ENCODE measurements around the gene NUDCD3. TPM values are rescaled to one million over a fixed set of nuclear protein-coding genes. Genes with fewer than 3 reads are reported as not detected.

The NUDCD3 gene
- total and polyA plus RNA-seq, 8 donors, result 12.9 to 147 (median 29.5) TPM

DNA sequence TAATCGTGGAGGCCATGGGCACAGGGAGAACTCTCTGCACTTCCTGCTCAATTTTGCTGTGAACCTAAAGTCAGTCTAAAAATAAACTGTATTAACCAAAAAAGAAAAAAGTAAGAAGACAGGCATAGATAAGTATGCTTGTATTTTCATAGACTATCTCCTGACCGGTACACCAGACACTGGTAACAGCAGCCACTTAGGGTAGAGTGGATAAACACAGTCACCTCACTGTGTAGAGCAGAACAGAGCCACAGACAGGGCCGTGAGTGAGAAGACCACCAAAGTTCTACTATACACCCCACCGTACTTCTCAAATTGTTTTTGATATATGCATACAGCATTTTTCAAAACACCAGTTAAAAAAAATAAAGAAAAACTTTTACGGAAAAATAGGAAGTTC lies 25.0 kb downstream of the NUDCD3 start:
- 83 to 87% (median 86%) methylated on average over 5 of the region's 5 CpGs for WGBS, 5 donors
- H3K27me3 ChIP-seq, result no peaks in the 10 kb centered on the region
- intact Hi-C loops (cut with DNase I; ENCODE audit: low total_unique reads), result no loop called here
- H3K4me1 ChIP-seq, result peaks cover 7 to 44% (median 28%) of the 10 kb centered on the region in 4 donors
- no peaks in the 10 kb centered on the region for H3K9me3 ChIP-seq
- H3K27ac ChIP-seq, result no peak overlapping the region
- DNase-seq, result no peak
- H3K4me3 ChIP-seq, result no peak overlapping the region
- TF ChIP-seq POLR2A (IDR thresholded peaks at IDR 0.05), result no peak
- TF ChIP-seq, protein P1, sequence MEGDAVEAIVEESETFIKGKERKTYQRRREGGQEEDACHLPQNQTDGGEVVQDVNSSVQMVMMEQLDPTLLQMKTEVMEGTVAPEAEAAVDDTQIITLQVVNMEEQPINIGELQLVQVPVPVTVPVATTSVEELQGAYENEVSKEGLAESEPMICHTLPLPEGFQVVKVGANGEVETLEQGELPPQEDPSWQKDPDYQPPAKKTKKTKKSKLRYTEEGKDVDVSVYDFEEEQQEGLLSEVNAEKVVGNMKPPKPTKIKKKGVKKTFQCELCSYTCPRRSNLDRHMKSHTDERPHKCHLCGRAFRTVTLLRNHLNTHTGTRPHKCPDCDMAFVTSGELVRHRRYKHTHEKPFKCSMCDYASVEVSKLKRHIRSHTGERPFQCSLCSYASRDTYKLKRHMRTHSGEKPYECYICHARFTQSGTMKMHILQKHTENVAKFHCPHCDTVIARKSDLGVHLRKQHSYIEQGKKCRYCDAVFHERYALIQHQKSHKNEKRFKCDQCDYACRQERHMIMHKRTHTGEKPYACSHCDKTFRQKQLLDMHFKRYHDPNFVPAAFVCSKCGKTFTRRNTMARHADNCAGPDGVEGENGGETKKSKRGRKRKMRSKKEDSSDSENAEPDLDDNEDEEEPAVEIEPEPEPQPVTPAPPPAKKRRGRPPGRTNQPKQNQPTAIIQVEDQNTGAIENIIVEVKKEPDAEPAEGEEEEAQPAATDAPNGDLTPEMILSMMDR (IDR thresholded peaks at IDR 0.05), result no peak
- no peak for TF ChIP-seq EP300 (IDR thresholded peaks at IDR 0.05)
- no peak for TF ChIP-seq POLR2AphosphoS5 (IDR thresholded peaks at IDR 0.05)
- H3K36me3 ChIP-seq, result peaks cover 13 to 49% (median 38%) of the 10 kb centered on the region in 4 donors

DNA sequence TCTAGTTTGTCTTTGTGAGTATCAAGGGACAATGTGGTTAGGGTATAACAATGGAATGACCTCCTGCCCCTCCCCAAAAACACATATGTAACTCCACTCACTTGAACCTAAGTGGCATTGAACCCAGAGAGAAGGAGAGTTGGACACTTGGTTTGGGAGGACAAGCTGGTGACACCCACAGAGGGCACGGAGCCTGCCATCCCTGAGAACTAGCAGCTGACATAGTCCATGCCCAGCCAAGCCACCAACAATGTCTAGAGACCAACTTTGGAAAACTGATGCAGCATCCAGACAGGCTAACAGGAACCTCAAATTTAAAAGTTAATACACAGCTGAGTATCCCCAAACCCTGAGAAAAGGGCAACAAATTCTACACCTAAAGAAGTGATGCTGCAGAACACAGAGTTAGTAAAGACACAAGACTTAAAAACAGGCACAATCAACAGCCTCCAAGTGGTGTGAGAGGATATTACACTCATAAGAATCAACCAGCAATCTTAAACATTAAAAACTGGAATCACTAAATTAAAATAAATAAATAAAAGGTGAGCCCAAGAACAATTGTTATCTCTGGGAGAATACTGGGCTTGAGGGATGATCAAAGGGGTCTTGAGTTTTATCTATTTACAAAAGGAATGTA lies 27.2 kb downstream of the NUDCD3 start:
- no peak overlapping the region for H3K27ac ChIP-seq
- no peaks in the 10 kb centered on the region for H3K9me3 ChIP-seq
- peaks cover 0 to 29% (median 19%) of the 10 kb centered on the region in 4 donors for H3K4me1 ChIP-seq
- H3K36me3 ChIP-seq, result peaks cover 10 to 45% (median 34%) of the 10 kb centered on the region in 4 donors
- 90 to 100% (median 98%) methylated on average over 1 of the region's 1 CpG for WGBS, 5 donors
- no peak for DNase-seq
- intact Hi-C loops (cut with DNase I; ENCODE audit: low total_unique reads), result no loop called here
- no peak overlapping the region for H3K4me3 ChIP-seq
- H3K27me3 ChIP-seq, result no peaks in the 10 kb centered on the region
- no peak for TF ChIP-seq POLR2AphosphoS5 (IDR thresholded peaks at IDR 0.05)
- TF ChIP-seq, protein P1 (IDR thresholded peaks at IDR 0.05), result no peak

GRCh38 chr7:44461387-44461786 lies 29.1 kb downstream of the NUDCD3 start:
- TF ChIP-seq EP300 (IDR thresholded peaks at IDR 0.05) (no peak), POLR2AphosphoS5 (IDR thresholded peaks at IDR 0.05) (no peak), POLR2A (IDR thresholded peaks at IDR 0.05) (no peak)
- TF ChIP-seq, protein P1 (IDR thresholded peaks at IDR 0.05), result no peak
- intact Hi-C loops (cut with DNase I; ENCODE audit: low total_unique reads), result no loop called here
- Histone ChIP-seq H3K4me1 (peaks cover 0 to 27% (median 19%) of the 10 kb centered on the region in 4 donors), H3K36me3 (peaks cover 0 to 31% (median 18%) of the 10 kb centered on the region in 4 donors), H3K27ac (no peak overlapping the region), H3K9me3 (no peaks in the 10 kb centered on the region), H3K4me3 (no peak overlapping the region), H3K27me3 (no peaks in the 10 kb centered on the region)
- DNase-seq, result no peak
- WGBS, 5 donors, result 70 to 95% (median 80%) methylated on average over 2 of the region's 2 CpGs

DNA sequence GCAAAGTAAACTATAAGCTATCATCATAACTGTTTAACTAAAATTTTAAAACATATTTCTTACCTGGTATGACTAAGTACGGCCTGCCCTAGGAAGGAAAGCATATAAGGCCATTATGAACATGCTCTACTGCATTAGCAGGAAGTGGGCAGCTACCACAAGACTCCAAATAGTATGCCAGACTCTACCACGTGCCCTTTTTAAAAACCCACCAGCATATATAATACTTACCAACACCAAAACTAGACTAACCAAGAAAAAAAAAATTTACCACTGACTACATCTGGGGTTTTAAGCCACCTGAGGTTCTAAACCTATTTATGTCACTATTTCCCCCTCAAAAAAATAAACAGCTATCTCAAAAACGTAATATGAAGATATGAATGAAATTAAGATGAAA lies 30.1 kb downstream of the NUDCD3 start:
- no peak overlapping the region for H3K27ac ChIP-seq
- WGBS, 5 donors, result 45 to 63% (median 57%) methylated on average over 3 of the region's 3 CpGs
- intact Hi-C loops (cut with DNase I; ENCODE audit: low total_unique reads), result no loop called here
- H3K36me3 ChIP-seq, result peaks cover 0 to 22% (median 10%) of the 10 kb centered on the region in 4 donors
- H3K4me3 ChIP-seq, result no peak overlapping the region
- TF ChIP-seq EP300 (IDR thresholded peaks at IDR 0.05), result no peak
- TF ChIP-seq POLR2AphosphoS5 (IDR thresholded peaks at IDR 0.05), result no peak
- no peak for TF ChIP-seq POLR2A (IDR thresholded peaks at IDR 0.05)
- TF ChIP-seq, protein P1 (IDR thresholded peaks at IDR 0.05), result no peak
- H3K4me1 ChIP-seq, result peaks cover 0 to 25% (median 15%) of the 10 kb centered on the region in 4 donors
- no peaks in the 10 kb centered on the region for H3K27me3 ChIP-seq
- DNase-seq, result peak in 1 of 2 donors; percentile 47
- no peaks in the 10 kb centered on the region for H3K9me3 ChIP-seq
